NOMO-1 treated with DMSO at 0.1 percent for 48 hours (cell line): Measurements from ENCODE around the gene ZNF180.
A peak's percentile ranks its signal among the peaks of the same experiment; 100 is the strongest.
"Not testable (repeated sequence)": the region's sequence is repeated elsewhere in the genome, so short reads cannot be mapped to it uniquely, and the experiment has no call there.

Experiments
- DNase-seq: peaks from one replicate; lab custom pipeline; 2025; ENCODE audit not compliant: unreplicated experiment; lab: John Stamatoyannopoulos, UW

ZNF180 gene

DNA sequence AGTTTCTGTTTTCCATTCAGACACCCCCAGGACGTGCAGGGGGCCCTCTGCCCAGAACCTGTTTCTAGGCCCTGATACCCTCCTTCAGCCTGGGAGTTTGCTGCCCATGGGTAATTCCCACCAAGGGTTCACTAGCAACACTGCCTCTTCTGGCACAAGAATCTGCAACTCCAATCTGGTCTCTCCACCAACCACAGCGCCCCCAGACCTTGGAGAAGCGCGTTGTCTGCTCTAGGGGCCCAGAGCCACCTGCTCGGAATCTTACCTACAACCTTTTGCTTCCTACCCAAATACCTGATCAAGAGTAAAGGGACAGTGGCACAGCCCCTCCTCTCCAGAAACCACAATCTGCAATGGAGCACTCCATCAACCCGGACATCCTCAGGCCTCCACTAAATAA lies 763 bp downstream of the ZNF180 start:
- DNase-seq = no peak

DNA sequence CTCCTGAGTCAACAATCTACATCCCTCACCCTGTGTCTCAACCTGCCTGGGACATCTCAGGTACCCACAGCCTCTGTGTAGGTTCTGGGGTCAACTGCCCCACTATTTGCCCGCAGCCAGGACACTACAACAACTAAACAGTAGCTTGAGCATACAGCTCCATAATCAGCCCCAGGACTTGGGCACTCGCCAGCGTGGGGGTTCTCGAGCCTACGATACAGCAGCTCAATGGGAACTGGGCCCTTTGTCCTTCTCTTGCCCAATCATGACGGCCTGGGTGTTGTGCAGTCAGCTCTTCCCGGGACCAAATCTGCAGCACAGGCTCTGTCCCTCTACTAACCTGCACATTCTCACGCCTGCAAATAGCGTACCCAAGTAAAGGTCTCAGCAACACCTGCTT lies 1.3 kb downstream of the ZNF180 start:
- DNase-seq = no peak

DNA sequence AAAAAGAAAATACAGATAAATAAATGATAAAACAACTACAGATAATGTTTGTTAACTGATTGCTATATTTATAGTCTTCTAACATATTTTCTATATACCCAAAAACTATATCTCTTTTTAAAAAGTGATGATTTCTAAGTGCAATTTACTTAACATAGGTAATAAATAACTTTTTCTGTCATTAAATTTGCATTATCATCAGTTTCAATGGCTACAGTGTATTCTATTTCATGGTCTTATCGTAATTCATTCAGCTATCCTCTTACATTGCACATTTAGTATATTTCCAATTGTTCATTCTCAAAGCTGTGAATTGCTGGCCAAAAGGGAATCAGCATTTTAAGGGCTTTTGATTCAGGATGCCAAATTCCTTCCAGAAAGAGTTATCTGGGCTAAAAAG lies 3.6 kb downstream of the ZNF180 start:
- no peak for DNase-seq

DNA sequence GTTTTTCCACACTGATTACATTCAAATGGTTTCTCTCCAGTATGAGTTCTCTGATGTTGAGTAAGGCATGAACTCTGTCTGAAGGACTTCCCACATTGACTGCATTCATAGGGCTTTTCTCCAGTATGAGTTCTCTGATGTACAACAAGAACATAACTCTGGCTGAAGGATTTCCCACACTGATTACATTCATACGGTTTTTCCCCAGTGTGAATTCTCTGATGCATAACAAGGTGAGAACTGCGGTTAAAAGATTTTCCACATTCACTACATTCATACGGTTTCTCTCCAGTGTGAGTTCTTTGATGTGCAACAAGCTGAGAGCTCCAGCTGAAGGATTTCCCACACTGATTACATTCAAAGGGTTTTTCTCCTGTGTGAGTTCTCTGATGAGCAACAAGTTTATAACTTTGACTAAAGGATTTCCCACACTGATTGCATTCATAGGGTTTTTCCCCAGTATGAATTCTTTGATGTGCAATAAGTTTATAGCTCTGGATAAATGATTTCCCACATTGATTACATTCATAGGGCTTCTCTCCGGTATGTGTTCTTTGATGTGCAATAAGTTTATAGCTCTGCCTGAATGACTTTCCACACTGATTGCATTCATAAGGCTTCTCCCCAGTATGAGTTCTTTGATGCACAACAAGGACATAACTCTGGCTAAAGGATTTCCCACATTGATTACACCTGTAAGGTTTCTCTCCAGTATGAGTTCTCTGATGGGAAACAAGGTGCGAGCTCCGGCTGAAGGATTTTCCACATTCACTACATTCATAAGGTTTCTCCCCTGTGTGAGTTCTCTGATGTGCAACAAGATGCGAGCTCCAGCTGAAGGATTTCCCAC lies 23.5 kb downstream of the ZNF180 start:
- peak; percentile 6 for DNase-seq

DNA sequence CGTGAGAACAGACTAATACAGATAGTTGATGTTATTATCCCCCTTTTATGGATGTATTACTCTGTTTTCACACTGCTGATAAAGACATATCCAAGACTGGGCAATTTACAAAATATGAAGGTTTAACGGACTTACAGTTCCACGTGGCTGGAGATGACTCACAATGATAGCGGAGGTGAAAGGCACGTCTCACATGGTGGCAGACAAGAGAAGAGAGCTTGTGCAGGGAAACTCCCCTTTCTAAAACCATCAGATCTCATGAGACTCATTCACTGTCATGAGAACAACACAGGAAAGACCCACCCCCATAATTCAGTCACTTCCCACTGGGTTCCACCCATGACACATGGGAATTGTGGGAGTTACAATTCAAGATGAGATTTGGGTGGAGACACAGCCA lies 31.6 kb downstream of the ZNF180 start:
- not testable (repeated sequence) for DNase-seq

DNA sequence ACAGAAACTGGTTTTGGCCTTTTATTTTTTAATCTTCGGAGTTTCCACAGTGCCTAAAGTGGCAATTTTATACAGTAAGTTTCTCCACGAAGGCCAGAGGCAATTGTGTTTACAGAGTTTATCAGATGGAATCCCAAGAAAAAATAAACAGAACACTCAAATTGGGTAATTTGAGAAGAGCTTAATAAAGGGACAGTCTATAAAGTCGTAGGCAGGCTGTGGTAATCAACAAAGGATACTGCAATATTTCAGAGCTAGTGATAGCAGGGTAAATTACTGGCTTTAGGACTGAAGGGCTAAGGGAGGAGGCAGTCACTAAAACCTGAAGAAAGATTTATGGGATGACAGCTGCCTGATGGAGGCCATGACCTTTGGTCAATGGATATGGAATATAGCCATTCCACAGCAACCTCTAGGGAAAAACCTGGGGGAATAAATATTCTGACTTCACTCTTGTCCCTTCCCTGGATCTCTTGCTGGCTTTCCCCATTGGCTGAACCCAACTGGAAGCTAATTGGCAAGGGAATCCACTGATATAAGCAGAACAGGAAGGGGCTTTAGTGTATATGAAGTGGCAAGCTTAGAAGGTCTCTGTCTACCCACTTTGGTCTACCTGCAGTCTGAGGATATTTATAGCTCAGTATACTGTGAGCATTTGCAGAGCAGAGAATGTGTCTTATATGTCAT lies 37.6 kb downstream of the ZNF180 start:
- DNase-seq = not testable (repeated sequence)

DNA sequence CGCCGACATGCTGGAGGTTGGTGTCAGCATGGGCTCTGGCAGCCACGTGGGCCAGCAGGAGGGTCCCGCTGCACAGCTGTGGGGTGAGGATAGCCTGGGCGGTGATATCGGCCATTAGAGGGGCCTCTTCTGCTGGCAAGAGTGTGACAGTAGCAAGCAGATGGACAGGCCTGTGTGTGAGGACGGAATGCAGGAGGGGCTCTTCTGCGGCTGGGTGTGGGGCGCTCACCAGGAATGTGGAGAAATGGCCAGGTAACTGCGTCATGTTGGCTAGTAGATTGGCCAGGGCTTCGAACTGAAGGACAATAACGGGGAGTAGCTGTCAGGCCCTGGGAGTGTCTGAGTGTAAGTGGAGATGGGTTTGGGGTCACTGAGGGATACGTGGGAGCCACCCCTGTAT lies 44.3 kb downstream of the ZNF180 start:
- not testable (repeated sequence) for DNase-seq

DNA sequence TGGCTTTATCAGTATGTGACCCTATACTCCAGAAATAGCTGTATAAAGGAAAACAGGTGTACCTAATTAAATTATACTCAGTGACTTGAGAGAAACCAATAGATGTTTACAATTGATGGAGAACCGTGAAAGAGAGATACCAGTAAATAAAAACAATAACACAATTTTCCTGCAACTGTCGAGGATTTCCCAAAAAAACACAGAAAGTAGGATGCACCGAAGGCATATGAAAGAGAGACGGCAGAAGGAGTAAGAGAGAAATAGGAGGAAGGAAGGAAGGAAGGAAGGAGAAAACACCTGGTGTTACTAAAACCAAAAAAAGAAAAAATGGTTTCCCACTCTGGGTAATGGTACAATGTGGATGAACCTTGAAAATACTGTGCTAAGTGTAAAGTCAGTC lies 45.2 kb downstream of the ZNF180 start:
- no peak for DNase-seq

DNA sequence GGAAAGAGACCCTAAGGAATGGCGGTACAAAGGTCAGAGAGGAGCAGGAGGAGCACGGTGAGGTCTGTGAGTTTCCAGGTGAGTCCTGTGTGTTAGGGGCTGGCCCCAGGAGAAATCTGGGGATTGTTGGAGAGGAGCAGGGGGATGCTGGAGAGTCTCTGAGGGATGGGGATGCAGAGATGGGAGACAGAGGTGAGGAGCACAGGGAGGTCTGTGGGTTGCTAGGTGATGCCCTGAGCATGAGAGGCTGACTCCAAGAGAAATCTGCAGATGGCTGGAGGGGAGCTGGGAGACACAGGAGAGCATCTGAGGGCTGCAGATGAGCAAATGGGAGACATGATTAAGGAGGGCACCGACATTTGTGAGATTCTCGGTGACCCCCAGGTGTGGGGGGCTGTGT lies 48.0 kb downstream of the ZNF180 start:
- no peak for DNase-seq

DNA sequence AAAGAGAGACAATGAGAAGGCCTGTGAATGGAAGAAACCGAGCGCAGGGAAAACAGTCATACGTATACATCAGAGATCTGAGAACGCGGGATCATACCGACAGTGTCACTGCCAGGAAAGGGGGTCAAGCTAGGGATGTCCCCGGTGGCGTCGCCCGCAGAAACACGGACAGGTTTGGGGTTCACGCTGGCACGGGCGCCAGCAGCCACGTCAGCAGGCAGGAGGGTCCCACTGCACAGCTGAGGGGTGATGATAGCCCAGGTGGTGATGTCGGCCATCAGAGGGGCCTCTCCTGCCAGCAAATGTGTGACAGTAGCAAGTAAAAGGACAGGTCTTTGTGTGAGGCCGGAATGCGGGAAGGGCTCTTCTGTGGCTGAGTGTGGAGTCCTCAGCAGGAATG lies 48.6 kb downstream of the ZNF180 start:
- no peak for DNase-seq

DNA sequence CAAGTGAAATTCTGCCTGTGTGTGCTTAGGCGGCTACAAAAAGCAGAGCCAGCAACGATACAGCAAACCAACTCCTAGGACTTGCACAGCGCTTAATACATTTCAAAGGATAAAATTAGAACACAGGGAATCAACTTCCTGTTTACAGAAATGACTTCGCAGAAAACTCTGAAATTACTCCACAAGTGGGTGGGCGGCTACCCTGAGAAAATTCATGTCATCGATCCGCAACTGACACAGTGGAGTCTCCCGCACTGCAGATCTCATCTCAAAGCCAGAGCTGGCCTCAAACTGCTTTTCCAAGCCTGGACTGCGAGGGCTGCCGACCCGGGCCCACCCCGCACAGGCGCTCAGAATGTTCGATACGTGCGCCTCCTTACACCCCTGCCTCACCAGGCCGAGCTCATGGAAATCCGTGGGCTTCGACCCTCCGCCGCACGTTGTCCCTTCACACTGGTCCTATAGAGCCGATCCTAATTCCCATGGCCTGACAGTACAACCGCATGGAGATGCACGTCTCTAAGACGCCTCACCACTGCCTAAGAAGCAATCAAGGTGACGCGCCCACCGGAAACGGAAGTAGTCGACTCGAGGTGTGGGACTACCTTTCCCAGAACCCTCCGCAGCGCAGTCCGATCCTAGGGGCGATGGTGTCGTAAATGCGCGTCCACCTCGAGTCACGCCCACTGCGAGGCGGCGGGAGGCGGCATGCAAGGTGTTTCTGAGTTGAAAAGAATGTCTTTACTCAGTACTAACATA lies 52.2 kb downstream of the ZNF180 start, which contains the start of gene ZNF229:
Gene ZNF229, minus strand, starts transcription at position 557 of the 759 bp plus-strand sequence. CDS start 5,625 bp downstream, outside the sequence.
- DNase-seq = no peak

DNA sequence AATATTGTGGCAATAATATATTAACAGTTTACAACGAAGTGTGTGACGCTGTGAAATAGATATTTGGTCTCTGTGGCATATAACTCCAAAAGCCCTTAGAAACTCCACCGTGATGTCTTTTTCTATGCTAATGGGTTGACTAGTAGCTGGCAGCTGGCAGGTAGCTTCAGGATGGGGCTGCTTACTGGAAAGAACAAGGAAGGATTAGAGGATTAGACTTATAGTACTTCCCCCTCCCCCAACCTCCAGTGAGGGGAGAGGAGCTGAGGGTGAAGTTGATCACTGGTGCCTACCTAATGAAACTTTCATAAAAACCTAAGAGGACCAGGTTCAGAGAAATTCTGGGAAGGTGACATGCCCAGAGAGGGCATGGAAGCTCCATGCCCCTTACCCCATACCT lies 61.9 kb downstream of the ZNF180 start:
- no peak for DNase-seq

DNA sequence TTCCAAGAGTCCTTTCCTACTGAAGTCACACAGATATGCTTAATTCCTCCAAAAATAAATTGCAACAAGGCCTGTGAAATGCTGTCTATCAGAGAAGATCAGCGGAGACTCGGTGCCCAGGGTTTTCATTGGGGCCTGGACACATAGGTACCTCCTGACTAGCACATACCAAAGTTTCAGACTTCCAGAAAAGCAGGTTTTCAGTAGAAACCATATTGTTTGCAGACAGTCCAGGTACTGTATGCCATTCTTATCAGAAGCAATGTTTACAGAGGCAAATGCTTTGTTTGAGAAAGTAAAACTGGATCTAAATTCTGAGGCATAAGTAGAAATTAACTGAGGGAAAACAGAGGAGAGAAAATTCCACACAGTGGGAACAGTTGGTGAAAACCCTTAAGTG lies 64.9 kb downstream of the ZNF180 start:
- no peak for DNase-seq

DNA sequence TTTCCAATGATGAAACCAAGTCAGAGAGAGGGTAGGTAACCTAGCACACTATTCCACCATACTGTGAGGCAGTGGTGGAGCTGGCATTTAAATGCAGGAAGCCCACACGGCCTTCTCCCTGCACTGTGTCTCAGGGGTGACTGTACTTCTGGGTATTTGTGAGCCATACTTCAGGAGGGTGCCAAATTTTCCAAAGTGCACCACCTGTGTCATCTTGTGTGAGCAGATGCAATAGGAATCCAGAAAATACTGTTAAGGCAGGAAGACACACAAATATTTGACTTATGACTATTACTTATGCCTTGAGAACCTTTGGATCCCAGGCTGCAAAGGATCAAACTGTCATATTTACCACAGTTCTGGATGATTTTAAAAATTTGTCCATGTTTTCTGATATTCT lies 69.4 kb downstream of the ZNF180 start:
- DNase-seq = no peak
